Panc1 (cell line): ENCODE measurements around the gene SERPINE2.

Experiments used
- CTCF ChIP-seq: fragments of 450-650 bp; IDR thresholded peaks from 2 replicates; pipeline ENCODE4 v1.5.1; 2017; ENCODE audit warnings: mild to moderate bottlenecking
- POLR2AphosphoS5 ChIP-seq: IDR thresholded peaks from 2 replicates; pipeline ENCODE4 v1.6.1; 2012; ENCODE audit warnings: mild to moderate bottlenecking, low read depth, low read length, moderate library complexity
- SIN3A ChIP-seq: IDR thresholded peaks from 2 replicates; pipeline ENCODE4 v1.6.1; 2012; ENCODE audit warnings: low read depth, mild to moderate bottlenecking, low read length, moderate library complexity, borderline replicate concordance; ENCODE audit not compliant: insufficient read depth

DNA sequence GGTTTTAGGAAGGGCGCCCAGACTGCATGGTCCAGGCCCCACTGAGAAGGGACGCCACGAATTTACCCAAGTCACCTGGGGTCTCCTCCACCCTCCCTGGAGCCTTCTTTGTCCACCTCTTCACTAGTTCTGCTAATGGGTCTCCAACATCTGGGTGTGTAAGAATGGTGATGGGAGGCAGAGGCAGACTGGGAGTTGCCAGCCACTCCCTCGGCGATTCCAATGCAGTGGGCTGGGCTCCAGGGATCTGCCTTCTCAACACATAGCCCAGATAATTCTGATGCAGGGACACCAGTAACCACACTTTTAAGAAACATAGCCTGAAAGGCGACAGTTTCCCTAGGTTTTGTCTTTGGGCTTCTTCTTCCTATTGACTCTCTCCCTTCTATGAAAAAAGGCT is 42.7 kb downstream of the SERPINE2 start:
- TF ChIP-seq CTCF = no peak
- no peak for TF ChIP-seq POLR2AphosphoS5
- TF ChIP-seq SIN3A = no peak
